OCI-LY7 (cell line): ENCODE measurements around the gene CD28. TPM values are rescaled to one million over a fixed set of nuclear protein-coding genes. Genes with fewer than 3 reads are reported as not detected.

ENCODE experiments used
- BruUV-seq: library from RNA; stranded (reverse); fragments of 400-500 nt; replicated peaks from 2 replicates; lab custom pipeline; 2021; lab: Mats Ljungman, UMichigan
- CTCF ChIA-PET: fragments of 300-600 bp; sonication (Branson Sonifier 250); formaldehyde crosslinking; loops from one replicate; lab custom pipeline; 2022; ENCODE audit warnings: antibody characterized with exemption; ENCODE audit not compliant: unreplicated experiment; lab: Charles Lee
- POLR2A ChIA-PET: fragments of 300-600 bp; sonication (Branson Sonifier 250); formaldehyde crosslinking; loops from one replicate; lab custom pipeline; 2022; ENCODE audit warnings: antibody characterized with exemption; lab: Charles Lee
- DNase-seq: peaks from one replicate; pipeline ENCODE4 v3.0.0-alpha.2; 2015; ENCODE audit warnings: low spot score
- H2AFZ ChIP-seq: fragments of 200-600 bp; sonication (generic), shearing (Covaris generic); 2 replicates; pipeline ENCODE4 v1.6.1; 2014; ENCODE audit warnings: mild to moderate bottlenecking, antibody characterized with exemption, low read length, moderate library complexity
- H3K27ac ChIP-seq: fragments of 200-600 bp; sonication (generic); 2 replicates; pipeline ENCODE4 v1.5.1; 2014; ENCODE audit warnings: mixed run types, low read depth, mild to moderate bottlenecking, moderate library complexity, low read length, inconsistent platforms; ENCODE audit not compliant: poor library complexity, severe bottlenecking
- H3K36me3 ChIP-seq: fragments of 200-600 bp; sonication (generic); 2 replicates; pipeline ENCODE4 v1.6.1; 2014; ENCODE audit warnings: mild to moderate bottlenecking, antibody characterized with exemption, low read length, moderate library complexity, mixed read lengths; ENCODE audit not compliant: insufficient read depth
- H3K4me1 ChIP-seq: fragments of 200-600 bp; sonication (generic); 2 replicates; pipeline ENCODE4 v1.5.1; 2014; ENCODE audit warnings: mild to moderate bottlenecking, low read length; ENCODE audit not compliant: insufficient read depth, poor library complexity, severe bottlenecking
- H3K4me2 ChIP-seq: fragments of 200-600 bp; sonication (generic); 2 replicates; pipeline ENCODE4 v1.6.1; 2014; ENCODE audit warnings: mild to moderate bottlenecking, low read length
- H3K4me3 ChIP-seq: fragments of 200-600 bp; sonication (generic); 2 replicates; pipeline ENCODE4 v1.5.1; 2014; ENCODE audit warnings: mild to moderate bottlenecking, low read depth, low read length; ENCODE audit not compliant: poor library complexity, severe bottlenecking
- H3K79me2 ChIP-seq: fragments of 200-600 bp; sonication (generic); 2 replicates; pipeline ENCODE4 v1.6.1; 2016; ENCODE audit warnings: low read depth, mild to moderate bottlenecking, low read length, moderate library complexity, mixed read lengths; ENCODE audit not compliant: insufficient read depth
- H3K9me2 ChIP-seq: fragments of 200-600 bp; sonication (generic); 2 replicates; pipeline ENCODE4 v1.6.1; 2016; ENCODE audit warnings: mild to moderate bottlenecking, low read length, mixed read lengths; ENCODE audit not compliant: insufficient read depth
- H3K9me3 ChIP-seq: fragments of 200-600 bp; sonication (generic); 2 replicates; pipeline ENCODE4 v1.6.1; 2014; ENCODE audit warnings: mild to moderate bottlenecking, mixed run types, low read length, mixed read lengths
- H4K20me1 ChIP-seq: fragments of 200-600 bp; sonication (generic); 2 replicates; pipeline ENCODE4 v1.6.1; 2014; ENCODE audit warnings: mild to moderate bottlenecking, antibody characterized with exemption, low read length, moderate library complexity, mixed read lengths; ENCODE audit not compliant: insufficient read depth
- CTCF ChIP-seq: fragments of 200-600 bp; sonication (generic); conservative IDR thresholded peaks from 2 replicates; pipeline ENCODE4 v1.5.1; 2014; ENCODE audit warnings: mild to moderate bottlenecking, antibody characterized with exemption, low read length, moderate library complexity, mixed read lengths
- EZH2phosphoT487 ChIP-seq: fragments of 200-600 bp; sonication (generic); IDR thresholded peaks from 2 replicates; pipeline ENCODE4 v1.6.1; 2018; ENCODE audit warnings: low read depth, borderline replicate concordance, mild to moderate bottlenecking, mixed run types, antibody characterized with exemption, low read length, moderate library complexity, mixed read lengths
- intact Hi-C: fragments of 100-400 bp; cut with micrococcal nuclease; formaldehyde crosslinking; loops from one replicate; pipeline ENCODE4 v1.10.0; 2022; ENCODE audit not compliant: unreplicated experiment
- total RNA-seq, 2 experiments: library from RNA; depleted of rRNA in 1 of 2; stranded (reverse); fragments of >200 nt in 1 of 2; shearing (Covaris generic) in 1 of 2; gene quantifications; 2 replicates each; pipeline ENCODE4 v1.2.3, GENCODE V29; 2014 to 2022

The CD28 gene
- total RNA-seq, 2 experiments from 2014 or later, result 0.92 to 44.6 TPM

- no peaks in the 10 kb centered on the region for H3K9me2 ChIP-seq
- intact Hi-C loops, result loop anchor here (5.0 kb wide), 1 partner anchor 73 kb away; the partner anchor contains the start of gene CD28
- no peak for DNase-seq
- ChIA-PET POLR2A (interaction anchor here (1.1 to 1.6 kb wide), 2 partner anchors 30 to 197 kb away, joined by 3 read pairs; no protein-coding TSS in a partner anchor), CTCF (interaction anchor here (0.9 kb wide), 1 partner anchor 13 kb away, joined by 3 read pairs; no protein-coding TSS in a partner anchor)
- no peak overlapping the region for H3K27ac ChIP-seq
- no peak overlapping the region for H3K4me3 ChIP-seq
- no peaks in the 10 kb centered on the region for H4K20me1 ChIP-seq
- TF ChIP-seq CTCF (no peak), EZH2phosphoT487 (no peak)
- H3K4me2 ChIP-seq, result no peak overlapping the region
- H3K4me1 ChIP-seq, result peaks cover 19% of the 10 kb centered on the region
- no peak overlapping the region for H2AFZ ChIP-seq
- BruUV-seq, result no TSS peak
- H3K36me3 ChIP-seq, result no peaks in the 10 kb centered on the region
- no peaks in the 10 kb centered on the region for H3K79me2 ChIP-seq
- 0 out of 2 replicates have a peak, but pooled peaks cover 6% of the 10 kb centered on the region for H3K9me3 ChIP-seq
Measured at GRCh38 chr2:203780231-203780630, 73.8 kb downstream of the CD28 start.

GRCh38 chr2:203781151-203781550, 74.7 kb downstream of the CD28 start:
- ChIA-PET POLR2A (interaction anchor here (0.7 kb wide), 1 partner anchor 342 kb away, joined by 4 read pairs; no protein-coding TSS in a partner anchor), CTCF (no interaction called here)
- no peak overlapping the region for H2AFZ ChIP-seq
- no peaks in the 10 kb centered on the region for H3K36me3 ChIP-seq
- TF ChIP-seq CTCF, result no peak
- TF ChIP-seq EZH2phosphoT487, result no peak
- H3K9me2 ChIP-seq, result no peaks in the 10 kb centered on the region
- 0 out of 2 replicates have a peak, but pooled peaks cover 6% of the 10 kb centered on the region for H3K9me3 ChIP-seq
- no peak overlapping the region for H3K4me3 ChIP-seq
- no peak overlapping the region for H3K27ac ChIP-seq
- H3K79me2 ChIP-seq, result no peaks in the 10 kb centered on the region
- peaks cover 19% of the 10 kb centered on the region for H3K4me1 ChIP-seq
- no peak for DNase-seq
- H4K20me1 ChIP-seq, result no peaks in the 10 kb centered on the region
- intact Hi-C loops, result loop anchor here (5.0 kb wide), 1 partner anchor 74 kb away; the partner anchor contains the start of gene CD28
- H3K4me2 ChIP-seq, result no peak overlapping the region
- BruUV-seq, result no TSS peak
